ENCODE data around the gene SESN1. TPM values are rescaled to one million over a fixed set of nuclear protein-coding genes. Genes with fewer than 3 reads are reported as not detected.

The SESN1 gene
- total and polyA plus RNA-seq, 9 of the 15 experiments (the other 6 are each of a cell fraction or from before 2014, with no cell fraction given) = 3.1 to 13.0 (median 7.4) TPM

DNA sequence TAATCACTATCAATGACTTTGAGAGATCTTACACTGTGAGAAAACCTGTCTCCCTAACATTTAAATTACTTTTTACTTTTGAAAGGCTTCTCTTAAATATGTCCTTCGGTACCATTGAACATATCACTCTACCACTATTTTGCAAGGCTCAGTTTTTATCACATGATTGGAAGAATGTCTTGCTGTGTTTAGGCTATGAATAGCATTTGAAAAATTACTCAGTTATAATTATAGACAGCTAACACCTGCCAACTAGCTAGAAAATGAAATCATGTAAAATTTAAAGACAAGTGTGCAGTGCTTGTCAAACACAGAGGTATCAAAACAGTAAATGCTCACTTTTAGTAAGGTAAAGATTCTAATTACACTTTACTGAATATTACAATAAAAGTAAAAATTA, 11.0 kb downstream of the SESN1 start (continued):
- TF ChIP-seq WHSC1 (IDR thresholded peaks at IDR 0.05; ENCODE audit: low read length) (no peak), POLR2A (conservative IDR thresholded peaks at IDR 0.05) (no peak), CBFA2T3 (IDR thresholded peaks at IDR 0.05) (no peak), ZNF780A (CRISPR knock-in tag; IDR thresholded peaks at IDR 0.05) (no peak), ZNF592 (IDR thresholded peaks at IDR 0.05) (no peak), KHSRP (IDR thresholded peaks at IDR 0.05) (no peak)
- TF ChIP-seq, protein P1, sequence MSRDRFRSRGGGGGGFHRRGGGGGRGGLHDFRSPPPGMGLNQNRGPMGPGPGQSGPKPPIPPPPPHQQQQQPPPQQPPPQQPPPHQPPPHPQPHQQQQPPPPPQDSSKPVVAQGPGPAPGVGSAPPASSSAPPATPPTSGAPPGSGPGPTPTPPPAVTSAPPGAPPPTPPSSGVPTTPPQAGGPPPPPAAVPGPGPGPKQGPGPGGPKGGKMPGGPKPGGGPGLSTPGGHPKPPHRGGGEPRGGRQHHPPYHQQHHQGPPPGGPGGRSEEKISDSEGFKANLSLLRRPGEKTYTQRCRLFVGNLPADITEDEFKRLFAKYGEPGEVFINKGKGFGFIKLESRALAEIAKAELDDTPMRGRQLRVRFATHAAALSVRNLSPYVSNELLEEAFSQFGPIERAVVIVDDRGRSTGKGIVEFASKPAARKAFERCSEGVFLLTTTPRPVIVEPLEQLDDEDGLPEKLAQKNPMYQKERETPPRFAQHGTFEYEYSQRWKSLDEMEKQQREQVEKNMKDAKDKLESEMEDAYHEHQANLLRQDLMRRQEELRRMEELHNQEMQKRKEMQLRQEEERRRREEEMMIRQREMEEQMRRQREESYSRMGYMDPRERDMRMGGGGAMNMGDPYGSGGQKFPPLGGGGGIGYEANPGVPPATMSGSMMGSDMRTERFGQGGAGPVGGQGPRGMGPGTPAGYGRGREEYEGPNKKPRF (IDR thresholded peaks at IDR 0.05; ENCODE audit: low read depth, low read length) = no peak
